ENCODE measurements around the gene COA8.
A peak's percentile ranks its signal among the peaks of the same experiment; 100 is the strongest.

The COA8 gene

DNA sequence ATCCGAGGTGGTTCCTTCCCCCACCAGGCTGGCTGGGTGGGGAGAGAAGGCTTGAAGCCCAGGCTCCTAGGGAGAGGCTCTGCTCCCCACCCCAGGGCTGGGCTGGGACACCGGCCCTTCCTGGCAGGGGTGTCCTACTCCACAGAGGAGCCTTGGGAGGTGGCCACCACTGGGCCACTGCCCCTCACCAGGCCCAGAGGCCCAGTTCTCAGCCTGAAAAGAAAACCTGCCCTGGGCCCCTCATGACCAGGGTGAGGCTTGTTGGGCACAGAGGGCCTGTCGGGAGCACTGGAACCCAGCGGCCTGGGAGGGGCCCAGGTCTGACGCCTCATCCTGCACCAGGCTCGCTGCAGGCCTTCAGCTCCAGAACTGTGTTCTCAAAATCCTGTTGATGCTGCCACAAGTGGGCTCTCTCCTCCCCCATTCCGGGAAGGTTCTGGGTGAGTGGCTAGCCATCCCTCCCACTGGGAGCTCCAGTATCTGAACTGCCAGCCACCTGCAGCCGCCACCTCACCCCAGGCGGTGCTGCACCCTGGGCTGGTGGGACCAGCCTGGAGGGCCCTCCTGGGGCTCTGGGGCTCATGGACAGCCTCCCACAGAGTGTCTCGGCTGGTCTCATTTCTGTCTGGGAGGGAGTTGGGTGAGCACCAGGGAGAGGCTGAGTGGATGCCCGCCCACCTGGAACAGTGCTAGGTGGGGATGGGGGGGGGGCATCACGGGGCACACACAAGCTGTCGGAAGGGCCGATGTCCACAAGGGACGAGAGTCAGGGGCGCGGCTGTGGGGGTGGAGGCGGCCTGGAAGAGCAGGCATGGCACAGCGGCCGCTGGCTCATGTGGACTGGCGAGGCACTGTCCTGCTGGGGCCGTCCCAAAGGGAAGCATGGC lies 12.1 kb upstream of the COA8 start:
- no peak for DNase-seq

DNA sequence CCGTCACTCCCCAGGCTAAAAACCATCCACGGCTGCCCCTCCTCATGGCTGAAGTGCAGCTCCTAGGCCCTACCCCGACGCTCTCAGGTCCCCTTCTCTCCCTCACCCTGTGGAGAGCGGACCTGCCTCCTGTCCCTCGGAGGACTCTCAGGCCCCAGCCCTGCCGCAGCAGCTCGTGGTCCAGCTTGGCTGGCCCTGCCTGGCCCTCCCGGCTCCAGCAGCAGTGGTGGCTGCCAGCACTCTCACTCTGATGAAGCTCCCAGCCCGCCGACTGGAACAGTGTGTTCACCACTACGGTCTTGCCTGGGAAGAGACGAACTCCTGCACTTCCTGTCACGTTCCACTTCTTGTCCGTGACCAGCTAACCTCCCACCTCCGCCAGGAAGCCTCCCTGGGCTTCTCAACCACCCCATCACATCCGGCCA lies 11.4 kb upstream of the COA8 start:
- DNase-seq, result no peak

DNA sequence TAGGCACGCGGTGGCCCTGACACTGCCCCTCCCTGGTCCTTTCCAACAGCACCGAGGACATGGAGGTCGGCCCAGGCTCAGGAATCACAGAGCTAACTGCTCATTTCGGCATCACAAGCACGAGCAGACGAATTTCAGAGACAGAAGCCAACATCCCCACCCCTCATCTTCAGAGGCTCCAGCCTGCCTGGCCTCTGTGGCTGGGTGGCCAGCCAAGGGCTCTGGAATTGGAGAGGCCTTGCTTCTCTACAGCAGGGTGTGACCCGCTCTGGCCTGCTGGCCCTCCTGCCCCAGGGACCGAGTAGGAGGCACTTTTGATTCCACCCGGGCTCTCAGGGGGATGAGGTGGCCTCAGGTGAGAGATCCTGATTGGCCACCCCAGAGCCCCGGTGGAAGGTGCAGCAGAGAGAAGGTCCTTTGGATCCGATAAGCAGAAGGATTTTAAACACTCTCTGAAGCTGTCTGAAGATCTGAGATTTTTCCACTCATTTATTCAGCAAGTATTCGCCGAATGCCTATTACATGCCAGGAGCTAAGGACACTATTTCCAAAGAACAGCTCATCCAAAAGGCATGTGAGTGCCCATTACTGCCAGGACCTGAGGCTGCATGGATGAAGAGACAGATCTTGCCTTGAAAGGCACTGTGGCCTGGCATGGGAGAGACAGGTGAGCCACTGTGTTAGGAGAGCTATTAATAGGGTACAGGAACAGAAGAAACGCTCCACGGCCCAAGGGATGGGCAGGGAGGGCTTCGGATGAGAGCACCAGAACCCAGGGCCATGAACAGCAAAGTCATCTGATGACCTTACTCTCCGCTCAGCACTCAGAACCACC lies 10.5 kb upstream of the COA8 start:
- no peak for DNase-seq

DNA sequence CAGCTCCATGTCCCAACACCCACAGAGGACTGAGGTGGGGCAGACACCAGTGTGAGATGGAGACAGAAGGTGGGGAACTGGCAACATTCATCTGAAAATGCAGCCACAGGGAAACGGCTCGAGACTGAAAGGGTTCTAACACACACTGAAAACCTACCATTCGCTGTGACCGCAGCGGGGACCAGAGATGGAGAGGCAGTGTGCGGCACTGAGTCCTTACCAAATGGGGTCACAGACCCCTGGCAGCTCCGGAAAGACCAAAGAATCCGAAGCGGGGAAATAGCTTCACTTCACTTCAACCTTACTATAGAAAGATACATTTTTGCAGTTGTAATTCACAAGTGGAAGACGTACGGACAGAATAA lies 9.9 kb upstream of the COA8 start:
- DNase-seq, result no peak

DNA sequence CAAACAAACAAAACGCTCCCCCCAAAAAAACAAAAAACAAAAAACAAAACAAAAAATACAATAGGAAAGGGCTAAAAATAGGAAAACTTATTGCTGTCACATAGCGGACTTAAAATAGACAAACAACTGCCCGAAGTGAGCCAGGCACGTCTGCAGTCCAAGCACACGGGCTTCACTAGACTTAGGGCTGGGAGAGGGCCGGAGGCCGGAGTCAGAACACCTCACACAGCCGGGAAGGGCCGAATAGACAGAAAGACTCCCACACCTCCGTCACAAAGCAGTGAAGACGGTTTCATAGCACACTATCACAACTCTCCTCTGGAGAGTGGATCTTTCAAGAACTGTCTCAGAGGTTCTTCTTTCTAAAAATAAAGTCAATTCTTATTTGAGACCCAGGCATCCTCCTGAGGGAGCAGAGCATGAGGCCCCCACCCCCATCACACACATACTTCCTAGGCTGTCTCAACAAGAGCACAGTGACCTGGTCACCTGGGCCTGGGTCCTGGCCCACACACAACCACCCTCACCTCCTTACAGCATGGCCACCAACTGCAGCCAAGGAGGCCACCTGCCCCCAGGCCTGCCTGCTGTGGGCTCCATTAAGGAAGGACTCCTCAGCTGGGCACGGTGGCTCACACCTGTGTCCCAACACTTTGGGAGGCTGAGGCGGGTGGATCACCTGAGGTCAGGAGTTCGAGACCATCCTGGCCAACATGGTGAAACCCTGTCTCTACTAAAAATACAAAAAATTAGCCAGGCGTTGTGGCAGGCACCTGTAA lies 7.0 kb upstream of the COA8 start:
- no peak for DNase-seq

DNA sequence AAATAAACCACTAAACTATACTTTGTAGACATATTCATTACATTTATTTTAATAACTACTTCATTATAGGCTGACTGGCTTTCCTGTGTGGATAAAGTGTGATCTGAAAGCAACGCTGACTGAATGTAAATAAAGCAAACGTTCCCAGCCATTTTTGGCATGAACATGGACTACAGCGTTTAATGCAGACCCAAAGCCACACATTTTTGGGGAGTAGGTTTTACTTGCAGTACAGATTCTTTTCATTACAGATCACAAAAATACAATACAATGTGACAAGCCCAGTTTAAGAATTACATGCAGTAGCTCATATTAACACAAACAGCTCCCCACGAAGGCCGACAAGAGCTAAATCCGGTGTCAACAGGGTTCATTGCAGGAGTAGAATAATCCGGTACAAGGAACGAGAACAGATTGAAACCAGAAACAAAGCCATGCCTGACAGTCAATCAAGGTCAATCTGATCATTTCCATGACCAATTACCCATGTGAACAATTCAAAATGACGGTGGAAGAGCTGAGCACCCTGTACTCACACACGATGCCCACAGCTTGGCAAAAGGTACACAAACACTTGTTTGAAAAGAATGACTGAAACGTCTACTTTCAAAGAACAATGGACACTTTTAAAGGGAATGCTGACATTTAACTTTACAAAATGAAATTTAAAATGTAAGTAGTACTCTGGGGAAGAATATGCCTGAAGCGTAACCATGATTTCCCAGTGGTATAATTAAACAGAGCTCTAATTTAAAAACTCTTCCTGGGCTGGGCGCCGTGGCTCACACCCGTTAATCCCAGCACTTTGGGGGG lies 5.6 kb upstream of the COA8 start:
- no peak for DNase-seq

DNA sequence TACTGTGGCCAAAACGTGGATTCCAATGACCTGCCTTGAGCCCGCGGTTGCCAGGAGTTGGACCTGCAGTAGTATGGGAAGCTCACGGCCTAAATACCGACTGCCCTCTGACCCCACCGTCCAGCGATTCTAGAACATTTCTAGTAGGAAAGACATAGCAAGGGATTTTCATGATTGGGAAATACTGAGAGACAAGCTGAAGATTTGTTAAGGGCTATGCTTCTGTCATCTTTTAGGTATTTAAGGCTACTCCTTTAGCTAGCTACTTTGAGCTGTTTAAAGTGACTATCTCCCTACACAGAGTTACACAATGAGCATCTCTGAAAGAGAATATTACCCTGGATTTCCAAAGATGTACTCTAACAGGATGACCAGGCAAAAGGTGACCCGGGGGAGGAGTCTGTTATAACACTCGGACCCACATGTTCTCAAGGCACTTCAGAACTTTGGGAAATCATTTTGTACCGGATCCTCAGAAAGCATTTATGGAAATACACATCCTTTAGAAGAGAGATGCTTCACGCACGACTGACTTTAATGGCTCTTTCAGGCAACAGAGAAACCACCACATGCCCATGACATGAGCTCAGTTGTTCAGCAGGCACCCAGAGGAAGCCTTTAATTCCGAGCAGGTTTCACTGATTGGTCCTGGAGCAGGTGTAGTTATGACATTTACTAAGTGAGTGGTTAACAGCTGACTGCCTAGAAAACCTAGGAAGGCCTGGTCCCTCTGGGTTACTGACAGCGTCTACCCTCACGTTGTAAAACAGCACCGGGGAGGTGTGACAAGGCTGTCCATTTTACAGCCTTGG lies 4.5 kb upstream of the COA8 start:
- no peak for DNase-seq

DNA sequence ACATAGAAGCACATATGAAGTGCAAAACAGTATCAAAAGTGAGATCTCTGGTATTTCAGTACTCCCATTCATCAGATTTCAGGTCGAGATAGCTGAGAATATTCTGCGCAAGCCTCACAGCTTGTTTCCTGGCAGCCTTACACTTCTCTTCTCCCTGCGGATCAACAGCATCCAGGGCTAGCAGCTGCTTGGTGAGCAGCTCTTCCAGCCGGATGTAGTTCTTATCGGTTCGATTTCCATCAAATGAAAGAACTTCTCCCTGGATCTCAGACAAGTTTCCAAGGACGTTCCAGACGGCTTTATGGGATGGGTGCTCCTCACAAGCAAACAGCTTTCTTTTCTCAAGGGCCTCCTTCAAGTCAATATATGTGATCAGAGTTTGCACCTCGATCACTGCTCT lies 3.0 kb upstream of the COA8 start:
- DNase-seq, result no peak

DNA sequence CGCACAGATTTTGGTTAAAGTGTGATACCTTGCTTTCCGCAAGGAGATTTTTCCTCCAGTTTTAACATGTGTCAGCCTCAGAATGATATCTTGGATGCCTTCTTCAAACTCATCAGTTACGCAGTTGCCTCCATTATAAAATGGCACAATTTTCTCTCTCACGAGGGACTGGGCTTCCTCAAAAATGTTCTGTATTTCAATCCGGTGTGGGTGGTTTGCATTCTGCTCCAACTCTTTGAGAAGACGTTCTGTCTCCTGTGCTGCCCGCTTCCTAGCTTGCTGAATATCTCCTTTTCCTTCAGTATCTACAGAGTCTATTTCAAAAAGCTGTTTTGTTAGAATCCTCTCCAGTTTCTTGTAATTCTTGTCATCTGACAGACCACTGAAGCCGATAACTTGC lies 2.1 kb upstream of the COA8 start:
- DNase-seq, result no peak

DNA sequence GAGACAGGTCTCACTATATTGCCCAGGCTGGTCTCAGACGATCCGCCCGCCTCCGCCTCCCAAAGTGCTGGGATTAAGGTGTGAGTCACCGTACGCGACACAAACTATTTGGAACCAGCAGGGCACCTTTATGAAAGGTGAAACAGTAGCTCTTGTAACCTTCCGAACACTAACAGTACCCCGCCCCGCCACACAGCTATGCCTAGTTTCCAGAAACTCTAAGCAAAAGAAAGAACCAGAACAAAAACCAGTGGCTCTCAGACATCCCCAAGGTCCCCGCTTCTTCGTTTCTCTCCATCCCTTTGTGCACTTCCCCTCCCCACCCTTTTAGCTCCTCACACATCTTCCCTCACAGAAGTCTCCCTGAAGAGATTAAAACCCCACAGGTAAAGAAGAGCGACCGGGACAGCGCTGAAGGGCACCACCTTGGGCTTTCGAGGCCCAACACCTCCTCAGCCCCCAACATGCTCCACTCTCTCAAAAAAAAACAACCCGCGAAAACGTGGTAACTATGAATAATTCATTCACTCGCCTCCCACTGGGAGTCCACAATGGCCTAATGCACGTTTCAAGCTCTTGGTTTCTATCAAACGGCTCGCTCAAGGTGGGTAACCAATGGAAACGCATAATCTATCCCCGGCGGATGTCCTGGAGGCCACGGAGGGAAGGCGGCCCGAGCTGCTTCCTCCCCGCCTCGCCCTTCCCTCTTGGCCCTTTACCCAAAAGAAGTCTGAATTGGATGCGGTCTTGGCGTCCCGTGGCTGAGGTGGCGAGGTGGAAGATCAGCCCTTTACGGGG lies 1.2 kb upstream of the COA8 start:
- DNase-seq, result peak; percentile 19 to 22

DNA sequence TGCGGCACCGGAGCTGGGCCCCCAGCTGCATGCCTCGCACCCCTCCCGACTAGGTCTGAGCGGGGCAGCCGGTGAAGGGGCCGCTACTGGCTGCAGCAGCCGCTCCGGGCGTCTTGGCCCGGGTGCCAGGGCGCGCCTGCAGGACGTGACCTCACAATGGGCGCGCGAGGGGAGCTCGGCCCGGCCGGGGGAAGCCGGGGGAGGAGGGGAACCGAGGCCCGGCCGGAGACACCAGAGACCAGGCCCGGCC lies 656 bp upstream of the COA8 start:
- no peak for DNase-seq

DNA sequence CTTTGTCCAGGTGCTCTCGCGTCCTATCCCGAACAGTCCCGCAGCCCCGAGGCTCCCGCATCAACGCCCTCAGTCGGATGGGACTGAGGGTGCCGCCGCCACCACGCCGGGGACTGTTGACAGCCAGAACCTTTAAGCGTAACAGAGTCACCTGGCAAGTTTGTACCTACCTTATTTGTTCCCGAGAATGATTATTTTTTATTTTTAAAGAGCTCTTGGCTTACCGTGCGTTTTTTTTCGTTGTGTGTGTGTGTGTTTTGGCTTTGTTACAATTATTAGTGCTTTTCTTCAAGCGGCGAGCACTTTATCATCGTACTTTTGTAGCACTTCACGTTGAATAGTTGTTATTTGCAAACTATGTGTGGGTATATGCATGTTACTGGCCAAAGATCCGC lies 463 bp downstream of the COA8 start:
- DNase-seq, result no peak

DNA sequence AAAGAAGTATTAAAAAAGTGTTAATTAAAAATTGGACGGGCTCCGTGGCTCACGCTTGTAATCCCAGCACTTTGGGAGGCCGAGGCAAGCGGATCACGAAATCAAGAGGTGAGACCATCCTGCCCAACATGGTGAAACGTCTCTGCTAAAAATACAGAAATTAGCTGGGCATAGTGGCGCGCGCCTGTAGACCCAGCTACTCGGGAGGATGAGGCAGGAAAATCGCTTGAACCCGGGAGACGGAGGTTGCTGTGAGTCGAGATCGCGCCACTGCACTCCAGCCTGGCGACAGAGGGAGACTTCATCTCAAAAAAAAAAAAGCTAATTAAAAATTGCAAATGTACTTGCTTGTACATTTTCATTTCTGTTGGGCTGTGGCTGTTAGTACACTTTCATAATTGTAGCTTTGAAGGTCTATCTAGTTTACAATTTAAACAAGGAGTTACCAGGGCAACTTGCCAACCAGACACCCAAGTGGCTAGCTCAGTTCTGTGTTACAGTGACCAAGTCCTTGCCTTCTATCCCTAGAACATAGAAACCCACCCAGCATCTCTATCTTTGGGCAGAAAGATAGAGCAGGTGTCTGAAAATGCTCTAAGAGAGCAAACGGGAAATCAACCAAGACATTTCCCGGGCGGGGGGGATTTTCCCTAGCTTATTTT lies 1.2 kb downstream of the COA8 start:
- no peak for DNase-seq

DNA sequence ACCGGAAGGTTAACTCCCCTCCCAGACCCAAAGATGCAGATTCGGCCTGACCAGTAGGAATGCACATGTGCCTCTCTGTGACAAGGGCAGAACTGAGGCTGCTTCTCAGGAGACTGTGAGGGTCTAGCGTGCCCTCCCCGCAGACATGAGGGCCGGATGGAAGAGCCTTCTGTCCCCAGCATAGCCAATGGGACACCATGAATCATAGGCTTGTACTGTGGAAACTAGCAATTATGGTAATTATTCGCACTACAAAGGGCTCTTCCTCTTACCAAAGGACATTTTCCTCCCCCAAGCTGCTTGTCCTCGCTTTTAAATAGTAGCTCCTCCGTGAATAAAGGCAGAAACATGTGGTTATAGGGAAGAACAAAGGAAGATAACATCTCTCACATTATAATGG lies 6.2 kb downstream of the COA8 start:
- no peak for DNase-seq

DNA sequence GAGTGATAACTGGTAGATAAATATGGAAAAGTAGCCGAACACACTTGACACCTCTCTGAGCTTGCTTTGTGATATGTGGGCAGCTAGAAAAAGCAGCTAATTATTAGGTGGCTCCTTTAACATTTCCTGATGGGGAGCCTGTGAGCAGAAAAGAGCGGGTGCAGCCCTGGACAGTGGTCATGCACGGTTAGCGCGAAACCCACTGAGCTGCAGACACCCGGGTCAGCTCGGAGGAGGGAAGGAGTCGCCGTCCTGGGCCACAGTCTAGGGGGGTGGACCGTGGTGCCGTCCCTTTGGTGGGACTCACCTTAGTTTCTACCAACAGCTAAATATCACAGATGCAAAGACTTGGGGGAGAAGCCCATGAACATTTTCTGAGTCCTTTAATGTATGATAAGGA lies 6.6 kb downstream of the COA8 start:
- no peak for DNase-seq

DNA sequence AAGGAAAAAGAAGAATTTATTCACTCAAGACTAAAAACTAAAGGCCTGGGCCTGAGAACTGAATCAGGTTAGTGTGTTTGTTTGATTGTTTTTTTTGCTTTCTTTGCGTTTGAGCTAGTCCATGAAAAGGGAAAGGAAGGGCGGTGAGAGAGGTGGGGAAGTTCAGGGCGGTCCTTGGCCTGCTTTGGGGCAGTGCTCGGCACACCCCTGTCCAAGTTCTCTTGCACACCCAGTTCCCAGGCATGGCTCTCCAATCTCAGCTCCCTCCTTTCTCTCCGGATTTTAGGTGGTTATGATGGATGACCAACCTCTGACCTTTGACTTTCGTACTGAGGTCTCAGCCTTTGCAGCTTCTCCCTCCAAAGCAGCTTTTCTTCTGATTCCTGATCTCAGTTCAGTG lies 11.3 kb downstream of the COA8 start:
- DNase-seq, result no peak

DNA sequence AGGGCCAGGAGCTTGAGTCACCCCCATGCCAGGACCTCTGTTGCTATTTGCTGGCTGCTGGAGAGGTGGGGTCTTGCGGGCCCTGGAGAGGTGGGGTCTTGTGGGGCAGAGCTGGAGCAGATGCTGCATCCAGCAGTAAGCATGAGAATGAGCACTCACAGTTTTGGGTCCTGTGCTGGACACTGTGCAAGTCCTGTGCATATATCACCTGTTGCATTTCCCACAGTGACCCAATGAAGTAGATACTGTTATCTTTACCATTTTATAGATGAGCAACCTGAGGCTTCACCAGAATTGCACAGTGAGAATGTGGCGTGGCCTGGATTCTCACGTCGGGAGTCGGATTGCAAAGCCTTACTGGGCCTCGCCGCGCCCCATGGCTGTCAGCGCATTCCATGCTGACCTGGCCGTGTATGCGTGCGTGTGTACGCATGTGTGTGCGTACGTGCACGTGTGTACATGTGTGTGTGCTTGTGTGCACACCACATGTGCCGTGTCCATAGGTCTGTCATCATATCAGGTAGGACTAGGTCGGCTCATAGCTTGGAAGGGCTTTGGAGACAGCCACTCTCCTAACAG lies 12.0 kb downstream of the COA8 start:
- no peak for DNase-seq

DNA sequence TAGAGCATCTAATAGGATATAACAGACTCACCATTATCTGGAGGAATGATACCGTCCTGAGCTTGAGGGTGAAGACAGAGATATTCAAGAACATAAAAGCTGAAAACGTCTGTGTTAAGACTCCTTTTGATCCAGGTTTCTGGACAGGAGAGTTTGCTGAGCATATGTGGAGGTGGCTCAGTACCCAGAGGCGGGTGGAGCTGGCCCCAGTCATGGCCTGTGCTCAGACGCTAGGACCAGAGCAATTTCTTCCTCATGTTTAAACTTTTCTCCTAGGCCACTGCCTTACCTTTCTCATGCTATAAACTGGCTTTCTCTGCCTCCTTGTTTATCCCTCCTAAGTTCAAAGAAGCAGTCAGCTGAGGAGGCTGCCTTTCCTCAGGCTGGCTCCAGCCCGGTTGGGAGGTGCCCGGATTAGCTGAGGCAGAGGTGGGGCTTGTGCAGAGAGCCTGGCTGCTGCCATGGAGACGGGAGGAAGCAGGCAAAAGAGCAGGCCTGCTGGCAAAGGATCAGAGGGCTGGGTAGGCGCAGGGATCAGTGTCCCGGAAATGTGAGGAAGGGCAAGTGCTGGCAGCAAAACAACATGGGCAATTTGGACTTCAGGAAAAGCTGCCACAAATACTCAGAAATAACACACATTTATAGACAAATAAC lies 13.7 kb downstream of the COA8 start:
- DNase-seq, result no peak

DNA sequence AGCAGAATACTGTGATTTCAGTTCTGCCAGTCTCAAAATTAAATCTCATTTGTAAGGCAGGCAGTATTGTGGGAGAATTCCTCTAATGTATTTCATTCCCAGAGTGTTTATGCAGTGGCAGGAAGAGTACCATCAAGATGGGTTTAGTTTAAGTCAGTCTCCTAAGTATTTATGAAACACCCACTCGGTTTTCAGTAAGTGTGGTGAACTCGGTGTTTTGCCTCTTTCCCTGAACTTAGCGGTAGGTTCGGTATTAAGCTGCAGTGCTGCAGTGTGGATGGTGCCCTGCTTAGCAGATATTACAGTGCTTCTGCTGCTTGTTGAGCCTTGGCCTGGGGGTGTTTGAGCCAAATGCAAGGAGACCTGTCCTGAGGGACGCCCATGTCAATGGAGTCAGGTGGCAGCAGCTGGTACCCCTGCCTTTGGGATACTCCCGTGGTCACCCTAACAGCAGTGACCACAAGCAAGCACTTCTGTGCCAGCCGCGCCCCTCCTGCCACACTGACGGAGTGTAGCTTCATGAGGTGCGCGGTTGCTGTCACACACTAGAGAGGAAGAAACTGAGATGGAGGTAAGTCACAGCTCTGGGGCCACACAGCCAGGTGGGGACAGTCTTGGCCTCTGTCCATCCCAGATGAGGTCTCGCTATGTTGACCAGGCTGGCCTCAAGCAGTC lies 15.8 kb downstream of the COA8 start:
- no peak for DNase-seq

Measured in AML-193 (cell line).